Measurements from ENCODE around the gene CTXND1. TPM values are rescaled to one million over a fixed set of nuclear protein-coding genes. Genes with fewer than 3 reads are reported as not detected.

Gene CTXND1
- total and polyA plus RNA-seq, 2 of the 13 experiments (the other 11 are each of a cell fraction or from before 2014, with no cell fraction given) = 1.2 to 2.1 TPM

DNA sequence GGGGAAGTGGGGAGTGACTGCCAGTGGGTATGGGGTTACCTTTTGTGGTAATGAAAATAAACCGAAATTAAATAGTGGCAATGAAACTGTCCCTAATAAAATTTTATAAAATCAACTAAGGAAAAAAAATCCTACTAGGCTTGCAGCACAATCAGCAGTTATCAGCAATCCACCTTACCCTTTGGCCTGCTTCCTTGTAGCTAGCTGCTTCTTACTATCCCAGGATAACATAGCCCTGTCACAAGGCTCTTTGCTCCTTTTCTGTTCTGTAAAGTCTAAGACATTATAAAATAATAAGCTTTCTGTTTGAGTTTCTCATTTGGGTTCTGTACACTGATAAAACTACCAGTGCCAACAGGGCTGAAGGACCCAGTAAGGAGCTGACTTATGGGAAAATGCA lies 23.0 kb upstream of the CTXND1 start (continued):
- no peak for TF ChIP-seq NRL (CRISPR knock-in tag; IDR thresholded peaks at IDR 0.05; ENCODE audit: borderline replicate concordance)
- no peak for TF ChIP-seq PBX3 (CRISPR knock-in tag; IDR thresholded peaks at IDR 0.05; ENCODE audit: borderline replicate concordance)

- intact Hi-C loops (cut with micrococcal nuclease; ENCODE audit: unreplicated experiment) (no loop called here), in situ Hi-C loops (cut with HindIII; ENCODE audit: extremely low pct_ligation_motif_present, low pct_unique_long_range_greater_than_20kb) (no loop called here)
- Histone ChIP-seq H3K27ac (ENCODE audit: extremely low read length, insufficient read depth, low read length) (no peak overlapping the region), H3K79me2 (ENCODE audit: insufficient read depth, low read length) (no peaks in the 10 kb centered on the region), H3K4me3 (replicated peaks in 1 of 3; ENCODE audit: insufficient read depth in 1 of 3, low read depth in 2 of 3, low read length in 3 of 3) (no peak overlapping the region), H3K9me3 (ENCODE audit: low read length) (peaks cover 8% of the 10 kb centered on the region; the same call in 1 of the 2 replicates), H3K27me3 (ENCODE audit: control insufficient read depth in 1 of 2, insufficient read depth in 2 of 2, low read length in 2 of 2) (peaks cover 0 to 10% of the 10 kb centered on the region in 2 experiments; a peak in 2 of 5 replicates), H2AFZ (ENCODE audit: low read length) (no peak overlapping the region), H3K36me3 (replicated peaks in 1 of 2; ENCODE audit: control insufficient read depth in 1 of 2, insufficient read depth in 2 of 2, low read length in 2 of 2) (no peaks in the 10 kb centered on the region), H3K4me1 (ENCODE audit: insufficient read depth, low read length) (peaks cover 19% of the 10 kb centered on the region), H3K9ac (ENCODE audit: insufficient read depth, low read depth, low read length) (no peak overlapping the region), H4K20me1 (ENCODE audit: insufficient read depth, low read length) (no peaks in the 10 kb centered on the region), H3K4me2 (ENCODE audit: low read depth, low read length) (peak overlapping the region; percentile 24)
- BruUV-seq (replicated peaks) = no TSS peak
- TF ChIP-seq PCBP2 (optimal IDR thresholded peaks at IDR 0.05; ENCODE audit: low read depth, low read length, poor library complexity, severe bottlenecking) = no peak
- TF ChIP-seq SOX13 (IDR thresholded peaks at IDR 0.05) = no peak
- TF ChIP-seq SOX13 (CRISPR knock-in tag; conservative IDR thresholded peaks at IDR 0.05 in 1 of 2, IDR thresholded peaks at IDR 0.05 in 1 of 2) = 0 out of 4 replicates have a peak, but pooled peaks of 1 of the 2 experiments have one; percentile 30
- peak; percentile 64 for TF ChIP-seq HNF4A (CRISPR knock-in tag; IDR thresholded peaks at IDR 0.05)
- TF ChIP-seq NCOR1 (IDR thresholded peaks at IDR 0.05; ENCODE audit: borderline replicate concordance, low read length) = 0 out of 2 replicates have a peak, but pooled peaks have one; percentile 35
- TF ChIP-seq TFAP4 (IDR thresholded peaks at IDR 0.05; ENCODE audit: borderline replicate concordance, low read depth) = peak; percentile 90
- TF ChIP-seq ZSCAN30 (CRISPR knock-in tag; IDR thresholded peaks at IDR 0.05) = no peak
- TF ChIP-seq, protein P1, sequence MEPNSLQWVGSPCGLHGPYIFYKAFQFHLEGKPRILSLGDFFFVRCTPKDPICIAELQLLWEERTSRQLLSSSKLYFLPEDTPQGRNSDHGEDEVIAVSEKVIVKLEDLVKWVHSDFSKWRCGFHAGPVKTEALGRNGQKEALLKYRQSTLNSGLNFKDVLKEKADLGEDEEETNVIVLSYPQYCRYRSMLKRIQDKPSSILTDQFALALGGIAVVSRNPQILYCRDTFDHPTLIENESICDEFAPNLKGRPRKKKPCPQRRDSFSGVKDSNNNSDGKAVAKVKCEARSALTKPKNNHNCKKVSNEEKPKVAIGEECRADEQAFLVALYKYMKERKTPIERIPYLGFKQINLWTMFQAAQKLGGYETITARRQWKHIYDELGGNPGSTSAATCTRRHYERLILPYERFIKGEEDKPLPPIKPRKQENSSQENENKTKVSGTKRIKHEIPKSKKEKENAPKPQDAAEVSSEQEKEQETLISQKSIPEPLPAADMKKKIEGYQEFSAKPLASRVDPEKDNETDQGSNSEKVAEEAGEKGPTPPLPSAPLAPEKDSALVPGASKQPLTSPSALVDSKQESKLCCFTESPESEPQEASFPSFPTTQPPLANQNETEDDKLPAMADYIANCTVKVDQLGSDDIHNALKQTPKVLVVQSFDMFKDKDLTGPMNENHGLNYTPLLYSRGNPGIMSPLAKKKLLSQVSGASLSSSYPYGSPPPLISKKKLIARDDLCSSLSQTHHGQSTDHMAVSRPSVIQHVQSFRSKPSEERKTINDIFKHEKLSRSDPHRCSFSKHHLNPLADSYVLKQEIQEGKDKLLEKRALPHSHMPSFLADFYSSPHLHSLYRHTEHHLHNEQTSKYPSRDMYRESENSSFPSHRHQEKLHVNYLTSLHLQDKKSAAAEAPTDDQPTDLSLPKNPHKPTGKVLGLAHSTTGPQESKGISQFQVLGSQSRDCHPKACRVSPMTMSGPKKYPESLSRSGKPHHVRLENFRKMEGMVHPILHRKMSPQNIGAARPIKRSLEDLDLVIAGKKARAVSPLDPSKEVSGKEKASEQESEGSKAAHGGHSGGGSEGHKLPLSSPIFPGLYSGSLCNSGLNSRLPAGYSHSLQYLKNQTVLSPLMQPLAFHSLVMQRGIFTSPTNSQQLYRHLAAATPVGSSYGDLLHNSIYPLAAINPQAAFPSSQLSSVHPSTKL (CRISPR knock-in tag; IDR thresholded peaks at IDR 0.05) = no peak
- TF ChIP-seq, protein P2, sequence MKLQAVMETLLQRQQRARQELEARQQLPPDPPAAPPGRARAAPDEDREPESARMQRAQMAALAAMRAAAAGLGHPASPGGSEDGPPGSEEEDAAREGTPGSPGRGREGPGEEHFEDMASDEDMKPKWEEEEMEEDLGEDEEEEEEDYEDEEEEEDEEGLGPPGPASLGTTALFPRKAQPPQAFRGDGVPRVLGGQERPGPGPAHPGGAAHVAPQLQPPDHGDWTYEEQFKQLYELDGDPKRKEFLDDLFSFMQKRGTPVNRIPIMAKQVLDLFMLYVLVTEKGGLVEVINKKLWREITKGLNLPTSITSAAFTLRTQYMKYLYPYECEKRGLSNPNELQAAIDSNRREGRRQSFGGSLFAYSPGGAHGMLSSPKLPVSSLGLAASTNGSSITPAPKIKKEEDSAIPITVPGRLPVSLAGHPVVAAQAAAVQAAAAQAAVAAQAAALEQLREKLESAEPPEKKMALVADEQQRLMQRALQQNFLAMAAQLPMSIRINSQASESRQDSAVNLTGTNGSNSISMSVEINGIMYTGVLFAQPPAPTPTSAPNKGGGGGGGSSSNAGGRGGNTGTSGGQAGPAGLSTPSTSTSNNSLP (IDR thresholded peaks at IDR 0.05; ENCODE audit: low read depth, low read length) = 0 out of 2 replicates have a peak, but pooled peaks have one; percentile 35
- peak; percentile 40 for DNase-seq (ENCODE audit: low spot score)
- no peak for FAIRE-seq
- ChIA-PET POLR2A (no interaction called here), CTCF (ENCODE audit: low intra/inter-chr PET ratio, low total read pairs) (no interaction called here)
- ATAC-seq = peak; percentile 59; the same call in 2 of the 3 replicates
- WGBS (ENCODE audit: low lambda C conversion rate) = 6% methylated on average over 3 of the region's 3 CpGs
These were observed 22.5 kb upstream of the CTXND1 start for GRCh38 chr15:80274554-80274953.

Measured in HepG2 (cell line).